Diencephalon (tissue), 1 donor: ENCODE data around the gene TEF. TPM values are rescaled to one million over a fixed set of nuclear protein-coding genes. Genes with fewer than 3 reads are reported as not detected.

Source experiments
- small RNA-seq: library from RNA; depleted of rRNA; stranded (forward); fragments of <200 nt; gene quantifications from one replicate; pipeline ENCODE3, GENCODE V24; 2014
- total RNA-seq: library from RNA; depleted of rRNA; stranded (reverse); fragments of >200 nt; gene quantifications from one replicate; pipeline ENCODE4 v1.2.3, GENCODE V29; 2014

TEF gene, protein sequence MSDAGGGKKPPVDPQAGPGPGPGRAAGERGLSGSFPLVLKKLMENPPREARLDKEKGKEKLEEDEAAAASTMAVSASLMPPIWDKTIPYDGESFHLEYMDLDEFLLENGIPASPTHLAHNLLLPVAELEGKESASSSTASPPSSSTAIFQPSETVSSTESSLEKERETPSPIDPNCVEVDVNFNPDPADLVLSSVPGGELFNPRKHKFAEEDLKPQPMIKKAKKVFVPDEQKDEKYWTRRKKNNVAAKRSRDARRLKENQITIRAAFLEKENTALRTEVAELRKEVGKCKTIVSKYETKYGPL
- total RNA-seq = 8.5 TPM

DNA sequence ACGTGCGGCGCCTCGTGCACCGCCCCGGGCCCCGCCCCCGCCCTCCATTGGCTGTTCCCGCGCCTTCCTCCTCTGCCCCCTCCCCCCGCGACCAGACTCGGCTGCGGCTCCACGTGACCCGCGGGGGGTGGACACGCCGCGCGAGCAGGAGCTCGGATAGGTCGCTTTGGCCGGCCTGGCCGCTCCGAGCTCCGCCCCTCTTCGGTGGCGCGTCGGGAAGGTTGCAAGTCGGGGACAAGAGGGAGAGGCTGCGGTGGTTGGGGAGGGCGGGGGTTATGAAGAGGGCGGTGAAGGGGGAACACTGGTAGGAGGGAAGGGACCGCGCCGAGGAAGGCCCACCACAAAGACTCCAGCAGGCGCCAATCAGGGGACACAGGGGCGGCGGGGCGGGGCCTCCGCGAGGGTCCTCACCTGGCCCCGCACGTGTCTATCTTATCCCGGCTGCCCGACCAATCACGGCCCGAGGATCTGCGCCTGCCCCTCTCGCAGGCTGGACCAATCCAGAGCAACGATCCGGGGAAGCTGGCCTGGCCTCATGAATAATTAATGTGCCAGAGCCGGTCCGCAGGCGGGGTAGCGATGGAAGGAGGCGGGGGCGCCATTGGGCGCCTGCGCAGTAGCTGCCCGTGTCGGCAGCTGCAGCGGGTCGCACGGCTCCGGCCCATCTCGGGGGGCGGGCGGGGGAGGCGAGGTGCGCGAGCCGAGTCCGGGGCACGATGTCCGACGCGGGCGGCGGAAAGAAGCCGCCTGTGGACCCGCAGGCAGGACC lies at the start of gene TEF:
Gene TEF, plus strand, starts transcription at position 614 of the 769 bp plus-strand sequence. Its CDS starts 103 bp downstream, at position 717.

DNA sequence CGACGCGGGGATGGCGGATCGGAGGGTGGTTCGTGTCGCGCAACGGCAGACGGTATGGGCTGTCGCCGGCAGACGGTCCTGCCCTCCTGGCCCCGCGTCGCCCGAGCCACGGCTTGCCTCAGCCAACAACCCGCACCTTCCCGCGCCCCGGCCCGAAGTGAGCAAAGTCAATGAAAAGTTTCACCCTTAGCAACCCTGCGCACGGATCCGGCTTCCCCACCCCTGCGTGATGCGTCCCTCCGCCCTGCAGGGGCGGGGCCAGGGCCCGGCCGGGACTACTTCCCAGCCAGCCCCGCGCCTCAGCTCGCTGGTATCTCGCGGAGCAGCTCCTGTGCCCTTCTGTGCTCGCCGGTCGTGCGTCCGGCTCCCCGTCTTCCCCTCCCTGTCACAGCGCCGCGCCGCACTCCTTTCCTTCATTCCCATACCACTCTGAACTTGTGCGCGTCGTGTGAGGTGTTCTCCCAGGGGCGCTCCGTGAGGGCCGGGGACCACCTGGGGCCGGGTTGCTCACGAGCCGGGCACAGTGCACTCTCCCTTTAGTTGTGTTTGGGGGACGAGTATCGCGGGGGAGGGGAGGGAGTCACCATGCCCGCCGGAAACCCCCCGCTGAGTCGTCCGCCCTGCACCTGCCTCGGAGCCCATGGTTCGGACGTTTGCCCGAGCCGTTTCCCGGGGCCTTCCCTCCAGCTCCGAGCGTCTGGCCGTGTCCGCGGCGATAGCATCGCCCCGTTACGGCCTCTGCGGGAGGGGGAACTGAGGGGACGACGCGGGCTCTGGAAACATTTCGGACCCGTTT lies 65.1 kb downstream of the TEF start, which contains the start of gene TOB2:
Gene TOB2, minus strand, starts transcription at position 163 of the 796 bp plus-strand sequence. CDS start 9,456 bp downstream, outside the sequence.

Small RNA genes within 50 kb of the gene (small RNA-seq; reads per million reads assigned to genes)
- not detected for gene RNU6-495P

Other genes starting within 250 kb of the TEF start
- gene L3MBTL2, start 176.6 kb upstream of the TEF start, total RNA-seq = 26.8 TPM
- gene CHADL, start 141.0 kb upstream of the TEF start, total RNA-seq = 3.7 TPM
- 61.4 TPM for gene RANGAP1, start 95.8 kb upstream of the TEF start, total RNA-seq
- gene ZC3H7B, start 80.4 kb upstream of the TEF start, total RNA-seq = 64.1 TPM
- gene TOB2, start 64.9 kb downstream of the TEF start, total RNA-seq = 18.9 TPM
- gene PHF5A, start 86.8 kb downstream of the TEF start, total RNA-seq = 35.1 TPM
- 124 TPM for gene ACO2, start 87.2 kb downstream of the TEF start, total RNA-seq
- gene POLR3H, start 162.5 kb downstream of the TEF start, total RNA-seq = 27.7 TPM
- gene CSDC2, start 179.1 kb downstream of the TEF start, total RNA-seq = 21.7 TPM
- gene PMM1, start 207.9 kb downstream of the TEF start, total RNA-seq = 27.2 TPM
- gene DESI1, start 239.1 kb downstream of the TEF start, total RNA-seq = 27.7 TPM
- 216 TPM for gene XRCC6, start 239.4 kb downstream of the TEF start, total RNA-seq